H1 (cell line): ENCODE results near the gene MS4A7. TPM values are rescaled to one million over a fixed set of nuclear protein-coding genes. Genes with fewer than 3 reads are reported as not detected.

Source experiments
- CTCF ChIA-PET: fragments of 300-600 bp; sonication (Branson Sonifier 250); formaldehyde crosslinking; loops from one replicate; lab custom pipeline; 2021; ENCODE audit not compliant: partially characterized antibody; lab: Charles Lee
- POLR2A ChIA-PET: fragments of 300-600 bp; sonication (Branson Sonifier 250); formaldehyde crosslinking; loops from one replicate; lab custom pipeline; 2021; ENCODE audit warnings: inconsistent platforms; ENCODE audit not compliant: partially characterized antibody; lab: Charles Lee
- DNase-seq, 2 experiments: peaks; one replicate each; pipeline versions ENCODE4 v3.0.0 to v3.0.0-alpha.2; 2010 to 2022; ENCODE audit warnings: low spot score in 2 of 2, low read depth in 1 of 2, mixed read lengths in 1 of 2
- FAIRE-seq: peaks from 2 replicates; lab custom pipeline; 2011; peaks lifted over from hg19 to GRCh38; lab: Jason Lieb, UNC
- H2AFZ ChIP-seq: 2 replicates; pipeline ENCODE4 v1.8.1; 2012; ENCODE audit warnings: low read length, inconsistent platforms
- H2AK5ac ChIP-seq: 2 replicates; pipeline ENCODE4 v1.6.1; 2013; ENCODE audit warnings: low read depth, low read length
- H2BK120ac ChIP-seq: replicated peaks from 2 replicates; pipeline ENCODE3; 2013; ENCODE audit warnings: low read depth, low read length, inconsistent platforms
- H2BK12ac ChIP-seq: 2 replicates; pipeline ENCODE4 v1.6.1; 2013; ENCODE audit warnings: low read depth, low read length
- H2BK15ac ChIP-seq: 2 replicates; pipeline ENCODE4 v1.6.1; 2013; ENCODE audit warnings: low read length
- H2BK20ac ChIP-seq: 2 replicates; pipeline ENCODE4 v1.6.1; 2013; ENCODE audit warnings: low read length
- H2BK5ac ChIP-seq: 2 replicates; pipeline ENCODE4 v1.6.1; 2013; ENCODE audit warnings: low read depth, low read length
- H3K14ac ChIP-seq: 2 replicates; pipeline ENCODE4 v1.6.1; 2013; ENCODE audit warnings: inconsistent platforms; ENCODE audit not compliant: insufficient read length
- H3K18ac ChIP-seq: 2 replicates; pipeline ENCODE4 v1.6.1; 2013; ENCODE audit warnings: low read length; ENCODE audit errors: extremely low read depth
- H3K23ac ChIP-seq: 2 replicates; pipeline ENCODE4 v1.6.1; 2013; ENCODE audit warnings: inconsistent platforms; ENCODE audit not compliant: insufficient read length
- H3K23me2 ChIP-seq: 2 replicates; pipeline ENCODE4 v1.6.1; 2013; ENCODE audit warnings: low read depth, low read length
- H3K27ac ChIP-seq: 2 replicates; pipeline ENCODE4 v1.6.1; 2011; ENCODE audit warnings: low read depth, low read length, inconsistent platforms
- H3K27me3 ChIP-seq, 4 experiments: replicated peaks in 1 of 4; 1 replicate in 1 of 4; 2 replicates in 3 of 4; pipeline versions ENCODE4 v1.6.1 to v1.8.1; 2011 to 2013; ENCODE audit warnings: low read length in 3 of 4, mild to moderate bottlenecking in 3 of 4, inconsistent platforms in 2 of 4, mixed read lengths in 2 of 4, moderate library complexity in 1 of 4; ENCODE audit not compliant: control insufficient read depth in 3 of 4, insufficient read depth in 3 of 4; ENCODE audit errors: extremely low read depth in 1 of 4
- H3K36me3 ChIP-seq, 4 experiments: 2 replicates each; pipeline versions ENCODE4 v1.6.1 to v1.8.1; 2011 to 2013; ENCODE audit warnings: mild to moderate bottlenecking in 4 of 4, low read length in 3 of 4, moderate library complexity in 2 of 4, control low read depth in 1 of 4, inconsistent platforms in 1 of 4; ENCODE audit not compliant: insufficient read depth in 4 of 4, control insufficient read depth in 2 of 4
- H3K4ac ChIP-seq: replicated peaks from 2 replicates; pipeline ENCODE3; 2013; ENCODE audit warnings: low read length, low read depth, mixed read lengths, inconsistent platforms; ENCODE audit not compliant: insufficient read length
- H3K4me1 ChIP-seq, 4 experiments: replicated peaks in 1 of 4; 1 replicate in 1 of 4; 2 replicates in 3 of 4; pipeline versions ENCODE4 v1.6.1 to v1.8.1; 2011 to 2013; ENCODE audit warnings: low read length in 3 of 4, inconsistent platforms in 2 of 4, mixed read lengths in 1 of 4; ENCODE audit not compliant: insufficient read depth in 4 of 4, control insufficient read depth in 3 of 4
- H3K4me2 ChIP-seq, 2 experiments: 2 replicates each; pipeline versions ENCODE4 v1.6.1 to v1.8.1; 2011 to 2013; ENCODE audit warnings: low read depth in 2 of 2, low read length in 2 of 2, control low read depth in 1 of 2, inconsistent platforms in 1 of 2, mild to moderate bottlenecking in 1 of 2; ENCODE audit not compliant: insufficient read depth in 1 of 2
- H3K4me3 ChIP-seq, 4 experiments: fragments of 200-600, 300-600 bp in 1 of 4; sonication (generic), shearing (Covaris generic), sonication (Bioruptor Twin) in 1 of 4; 2 replicates each; pipeline versions ENCODE4 v1.5.1 to v1.8.1; 2011 to 2016; ENCODE audit warnings: low read length in 4 of 4, low read depth in 3 of 4, control low read depth in 2 of 4, inconsistent platforms in 2 of 4, mild to moderate bottlenecking in 2 of 4, mixed read lengths in 1 of 4, moderate library complexity in 1 of 4; ENCODE audit not compliant: insufficient read depth in 2 of 4; ENCODE audit errors: extremely low read depth in 1 of 4
- H3K56ac ChIP-seq: replicated peaks from 2 replicates; pipeline ENCODE3; 2013; ENCODE audit warnings: low read depth, mild to moderate bottlenecking, mixed read lengths, low read length, inconsistent platforms; ENCODE audit not compliant: insufficient read length
- H3K79me1 ChIP-seq: 2 replicates; pipeline ENCODE4 v1.6.1; 2013; ENCODE audit warnings: low read depth, low read length, control low read depth
- H3K79me2 ChIP-seq, 2 experiments: 2 replicates each; pipeline versions ENCODE4 v1.6.1 to v1.8.1; 2012 to 2013; ENCODE audit warnings: low read length in 2 of 2, mild to moderate bottlenecking in 2 of 2, inconsistent platforms in 1 of 2; ENCODE audit not compliant: insufficient read depth in 2 of 2, control insufficient read depth in 1 of 2
- H3K9ac ChIP-seq, 4 experiments: replicated peaks in 1 of 4; 1 replicate in 1 of 4; 2 replicates in 3 of 4; pipeline versions ENCODE4 v1.6.1 to v1.8.1; 2011 to 2013; ENCODE audit warnings: low read depth in 3 of 4, low read length in 3 of 4, control low read depth in 2 of 4, mild to moderate bottlenecking in 2 of 4, moderate library complexity in 2 of 4, inconsistent platforms in 1 of 4; ENCODE audit errors: extremely low read depth in 1 of 4
- H3K9me3 ChIP-seq, 2 experiments: 2 replicates each; pipeline versions ENCODE4 v1.6.1 to v1.8.1; 2012 to 2013; ENCODE audit warnings: mild to moderate bottlenecking in 2 of 2, moderate library complexity in 2 of 2, control low read depth in 1 of 2, inconsistent platforms in 1 of 2, low read depth in 1 of 2, low read length in 1 of 2, mixed read lengths in 1 of 2; ENCODE audit not compliant: insufficient read depth in 2 of 2
- H4K20me1 ChIP-seq, 2 experiments: replicated peaks in 1 of 2; 2 replicates each; pipeline versions ENCODE3 to v1.8.1; 2011 to 2013; ENCODE audit warnings: inconsistent platforms in 2 of 2, low read length in 2 of 2, mild to moderate bottlenecking in 1 of 2; ENCODE audit not compliant: insufficient read depth in 2 of 2, control insufficient read depth in 1 of 2
- H4K5ac ChIP-seq: 2 replicates; pipeline ENCODE4 v1.6.1; 2013; ENCODE audit warnings: low read length, low read depth, mixed read lengths, inconsistent platforms; ENCODE audit not compliant: insufficient read length
- H4K8ac ChIP-seq: 2 replicates; pipeline ENCODE4 v1.8.0; 2013; ENCODE audit warnings: mild to moderate bottlenecking, moderate library complexity, low read length, inconsistent platforms; ENCODE audit not compliant: insufficient read depth; ENCODE audit errors: extremely low read depth
- H4K91ac ChIP-seq: replicated peaks from 2 replicates; pipeline ENCODE3; 2013; ENCODE audit warnings: low read length, mixed read lengths, inconsistent platforms; ENCODE audit not compliant: insufficient read length
- BACH1 ChIP-seq: IDR thresholded peaks from 2 replicates; pipeline ENCODE4 v1.6.1; 2012; ENCODE audit warnings: low read length, improper control_type of control experiment
- CBX8 ChIP-seq: fragments of 300-800, 300-1000 bp; sonication (generic); IDR thresholded peaks from 2 replicates; pipeline ENCODE4 v1.7.1; 2016; ENCODE audit warnings: low read depth, low read length, borderline replicate concordance
- CHD1 ChIP-seq: IDR thresholded peaks from 2 replicates; pipeline ENCODE4 v1.6.1; 2012; ENCODE audit warnings: low read depth, low read length, improper control_type of control experiment
- CREB1 ChIP-seq: IDR thresholded peaks from 2 replicates; pipeline ENCODE4 v1.6.1; 2012; ENCODE audit warnings: inconsistent platforms
- FOSL1 ChIP-seq: IDR thresholded peaks from 2 replicates; pipeline ENCODE4 v1.6.1; 2011; ENCODE audit warnings: mild to moderate bottlenecking, low read depth, low read length, moderate library complexity; ENCODE audit not compliant: insufficient read depth
- GABPA ChIP-seq: IDR thresholded peaks from 2 replicates; pipeline ENCODE4 v1.6.1; 2011; ENCODE audit warnings: mild to moderate bottlenecking, low read length, moderate library complexity, borderline replicate concordance; ENCODE audit not compliant: insufficient read depth
- GTF2F1 ChIP-seq: IDR thresholded peaks from 2 replicates; pipeline ENCODE4 v1.6.1; 2012; ENCODE audit warnings: low read depth, low read length, improper control_type of control experiment, borderline replicate concordance
- HDAC2 ChIP-seq, 2 experiments: fragments of 300-600 bp in 1 of 2; sonication (generic) in 1 of 2; IDR thresholded peaks; 2 replicates each; pipeline ENCODE4 v1.6.1; 2011 to 2012; ENCODE audit warnings: low read depth in 2 of 2, low read length in 2 of 2, mild to moderate bottlenecking in 2 of 2, moderate library complexity in 2 of 2, borderline replicate concordance in 1 of 2, inconsistent platforms in 1 of 2
- MAFK ChIP-seq: IDR thresholded peaks from 2 replicates; pipeline ENCODE4 v1.6.1; 2012; ENCODE audit warnings: low read depth, mild to moderate bottlenecking, improper control_type of control experiment, low read length
- NANOG ChIP-seq: IDR thresholded peaks from 2 replicates; pipeline ENCODE4 v1.6.1; 2011; ENCODE audit warnings: low read length, low read depth, mild to moderate bottlenecking, inconsistent platforms; ENCODE audit not compliant: insufficient read depth, poor library complexity, severe bottlenecking
- POLR2AphosphoS5 ChIP-seq: IDR thresholded peaks from 2 replicates; pipeline ENCODE4 v1.6.1; 2011; ENCODE audit warnings: low read depth, low read length
- POU5F1 ChIP-seq: IDR thresholded peaks from 2 replicates; pipeline ENCODE4 v1.6.1; 2011; ENCODE audit warnings: low read depth, mild to moderate bottlenecking, low read length, moderate library complexity
- RFX5 ChIP-seq: IDR thresholded peaks from 2 replicates; pipeline ENCODE4 v1.6.1; 2011; ENCODE audit warnings: low read depth, low read length, improper control_type of control experiment, borderline replicate concordance
- SAP30 ChIP-seq: fragments of 300-600 bp; sonication (generic); IDR thresholded peaks from 2 replicates; pipeline ENCODE4 v1.7.1; 2012; ENCODE audit warnings: low read length, moderate library complexity, mild to moderate bottlenecking, inconsistent platforms; ENCODE audit not compliant: insufficient read depth, insufficient replicate concordance
- ZNF274 ChIP-seq: IDR thresholded peaks from 2 replicates; pipeline ENCODE4 v1.7.0; 2012; ENCODE audit warnings: low read length, borderline replicate concordance; ENCODE audit errors: extremely low read depth
- polyA plus RNA-seq, 7 experiments: library from polyadenylated mRNA; depleted of rRNA in 3 of 7; stranded (reverse) in 5 of 7; unstranded in 2 of 7; fragments of >200 nt in 5 of 7; fragments of 200-250 nt in 2 of 7; gene quantifications; 1 replicate in 5 of 7; 2 replicates in 1 of 7; 4 replicates in 1 of 7; pipeline versions ENCODE4 v1.2.1 to v1.2.3, GENCODE V29; 2011 to 2013; ENCODE audit warnings: missing spikeins in 2 of 7, mixed read lengths in 2 of 7
- total RNA-seq: library from RNA; stranded (reverse); fragmentation: NEBNext Ultra II Directional; extraction: Animal tissue kit (Norgen Biotek cat#: 25700); gene quantifications from 2 replicates; pipeline ENCODE4 v1.2.1, GENCODE V29; 2021

Gene MS4A7
- total and polyA plus RNA-seq, 2 of the 8 experiments (the other 6 are each of a cell fraction or from before 2014, with no cell fraction given): not detected

GRCh38 chr11:60390419-60390818 is 12.1 kb downstream of the MS4A7 start:
- Histone ChIP-seq H2BK120ac (no peak overlapping the region), H3K56ac (no peak overlapping the region), H2AFZ (no peak overlapping the region), H2BK12ac (no peak overlapping the region), H3K9ac (no peak overlapping the region), H3K4me1 (no peaks in the 10 kb centered on the region), H2AK5ac (no peak overlapping the region), H2BK15ac (no peak overlapping the region), H2BK5ac (no peak overlapping the region), H3K4ac (no peak overlapping the region), H3K4me2 (no peak overlapping the region), H3K36me3 (no peaks in the 10 kb centered on the region), H3K4me3 (no peak overlapping the region), H3K18ac (no peak overlapping the region), H2BK20ac (no peak overlapping the region)
- POLR2A ChIA-PET: no interaction called here
- no peak for DNase-seq
- no peak for FAIRE-seq
- no peak for TF ChIP-seq HDAC2 (IDR thresholded peaks at IDR 0.05; ENCODE audit: borderline replicate concordance in 1 of 2, low read depth in 2 of 2, low read length in 2 of 2)
- no peak for TF ChIP-seq POU5F1
- no peak for TF ChIP-seq ZNF274
- TF ChIP-seq CREB1: no peak
- no peak for TF ChIP-seq FOSL1
- no peak for TF ChIP-seq BACH1
- no peak for TF ChIP-seq SAP30
- TF ChIP-seq CHD1: no peak
- TF ChIP-seq GABPA: no peak
- TF ChIP-seq POLR2AphosphoS5: no peak
- TF ChIP-seq CBX8: no peak
- no peak for TF ChIP-seq GTF2F1
- no peak for TF ChIP-seq NANOG
- no peak for TF ChIP-seq MAFK
- no peak for TF ChIP-seq RFX5
- TF ChIP-seq, all 59 proteins: peak for 0
- H4K8ac ChIP-seq: no peak overlapping the region
- no peaks in the 10 kb centered on the region for H3K27me3 ChIP-seq
- no peak overlapping the region for H4K5ac ChIP-seq
- no peak overlapping the region for H3K23ac ChIP-seq
- no peaks in the 10 kb centered on the region for H4K20me1 ChIP-seq
- no peak overlapping the region for H3K14ac ChIP-seq
- H3K79me1 ChIP-seq: no peaks in the 10 kb centered on the region
- no peaks in the 10 kb centered on the region for H3K79me2 ChIP-seq
- H3K9me3 ChIP-seq: no peaks in the 10 kb centered on the region
- no peak overlapping the region for H4K91ac ChIP-seq
- no peak overlapping the region for H3K27ac ChIP-seq
- CTCF ChIA-PET: interaction anchor here (0.9 to 1.3 kb wide), 3 partner anchors 27 to 228 kb away, joined by 3 to 4 read pairs (median 3); no protein-coding TSS in a partner anchor
- no peaks in the 10 kb centered on the region for H3K23me2 ChIP-seq
